Common myeloid progenitor, CD34-positive (primary cell): ENCODE results near the gene RNF141.

Experiments
- CTCF ChIA-PET: fragments of 350-600 bp; sonication (Branson Sonifier 250); formaldehyde crosslinking; loops from one replicate; lab custom pipeline; 2021; ENCODE audit warnings: antibody characterized with exemption; lab: Charles Lee
- POLR2A ChIA-PET: fragments of 350-600 bp; sonication (Branson Sonifier 250); formaldehyde crosslinking; loops from one replicate; lab custom pipeline; 2021; ENCODE audit warnings: antibody characterized with exemption; lab: Charles Lee
- DNase-seq, 3 donors: peaks; one replicate each; pipeline versions ENCODE4 v3.0.0 to v3.0.0-alpha.2; 2013
- H3K27ac ChIP-seq, 2 experiments: 1 replicate in 1 of 2; 2 replicates in 1 of 2; pipeline ENCODE4 v1.7.0; 2013; ENCODE audit warnings: inconsistent platforms in 2 of 2, low read length in 2 of 2, mild to moderate bottlenecking in 2 of 2, low read depth in 1 of 2, moderate library complexity in 1 of 2; ENCODE audit not compliant: severe bottlenecking in 2 of 2, insufficient read depth in 1 of 2, poor library complexity in 1 of 2
- H3K27me3 ChIP-seq, 5 experiments: replicated peaks in 2 of 5; 1 replicate in 3 of 5; 2 replicates in 2 of 5; pipeline versions ENCODE4 v1.6.1 to v1.7.0; 2013; ENCODE audit warnings: low read length in 4 of 5, mild to moderate bottlenecking in 2 of 5, moderate library complexity in 2 of 5, inconsistent platforms in 1 of 5; ENCODE audit not compliant: insufficient read depth in 5 of 5, control insufficient read depth in 4 of 5
- H3K36me3 ChIP-seq, 4 experiments: 1 replicate in 2 of 4; 2 replicates in 2 of 4; pipeline versions ENCODE4 v1.6.1 to v1.7.0; 2013; ENCODE audit warnings: low read length in 3 of 4, control low read depth in 1 of 4, mild to moderate bottlenecking in 1 of 4; ENCODE audit not compliant: control insufficient read depth in 4 of 4, insufficient read depth in 4 of 4
- H3K4me1 ChIP-seq, 4 experiments: 1 replicate in 3 of 4; 2 replicates in 1 of 4; pipeline versions ENCODE4 v1.6.1 to v1.7.1; 2013; ENCODE audit warnings: low read length in 3 of 4, mild to moderate bottlenecking in 3 of 4, control low read depth in 1 of 4, inconsistent platforms in 1 of 4, moderate library complexity in 1 of 4; ENCODE audit not compliant: control insufficient read depth in 4 of 4, insufficient read depth in 4 of 4; ENCODE audit errors: control extremely low read depth in 1 of 4
- H3K4me3 ChIP-seq, 7 experiments: 1 replicate in 4 of 7; 2 replicates in 3 of 7; pipeline versions ENCODE4 v1.5.1 to v1.7.0; 2013; ENCODE audit warnings: mild to moderate bottlenecking in 7 of 7, low read length in 6 of 7, moderate library complexity in 6 of 7, inconsistent platforms in 2 of 7, low read depth in 2 of 7, control low read depth in 1 of 7; ENCODE audit not compliant: insufficient read depth in 4 of 7, control insufficient read depth in 1 of 7; ENCODE audit errors: extremely low read depth in 1 of 7
- H3K9me3 ChIP-seq, 5 experiments: 1 replicate in 4 of 5; 2 replicates in 1 of 5; pipeline versions ENCODE4 v1.6.1 to v1.7.1; 2013; ENCODE audit warnings: low read length in 4 of 5, mild to moderate bottlenecking in 2 of 5, inconsistent platforms in 1 of 5, low read depth in 1 of 5, moderate library complexity in 1 of 5; ENCODE audit not compliant: control insufficient read depth in 4 of 5, insufficient read depth in 2 of 5; ENCODE audit errors: control extremely low read depth in 1 of 5
- WGBS: methylation state at CpG from one replicate; pipeline ENCODE4 v1.1.5; 2013; ENCODE audit not compliant: insufficient coverage; 5-methylcytosine and 5-hydroxymethylcytosine counted together

RNF141 gene

DNA sequence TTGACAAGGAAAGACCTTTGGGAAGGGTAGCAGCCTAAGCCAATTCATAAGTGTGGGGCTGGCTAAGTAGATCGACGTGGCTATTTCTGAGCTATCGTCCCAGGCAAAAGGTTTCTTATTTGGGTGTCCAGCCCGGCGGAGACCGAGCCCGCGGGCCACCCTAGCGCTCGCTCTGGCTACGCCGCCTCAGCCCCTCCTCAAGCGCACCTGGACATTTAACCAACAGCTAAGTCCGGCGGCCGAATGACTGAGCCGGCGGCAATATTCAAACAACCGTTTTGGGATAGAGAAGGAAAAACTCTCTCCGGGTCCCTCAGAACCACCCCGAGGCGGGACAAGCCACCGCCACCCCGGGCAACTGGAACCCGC lies 457 bp downstream of the RNF141 start:
- peaks cover 0 to 2% (median 0%) of the 10 kb centered on the region in 4 experiments for H3K36me3 ChIP-seq
- WGBS, result under 1% methylated on average over 16 of the region's 25 CpGs
- H3K27me3 ChIP-seq, result no peaks in the 10 kb centered on the region
- peak overlapping the region; percentile 75 to 94 (median 87) for H3K4me3 ChIP-seq
- DNase-seq, result no peak
- H3K9me3 ChIP-seq, result peaks cover 0 to 11% (median 3%) of the 10 kb centered on the region in 5 experiments
- peak overlapping the region; percentile 66 to 87 for H3K27ac ChIP-seq
- H3K4me1 ChIP-seq, result peaks cover 18 to 39% (median 27%) of the 10 kb centered on the region in 4 experiments
- CTCF ChIA-PET, result interaction anchor here (0.7 to 4.0 kb wide), 38 partner anchors 10 to 200 kb away, joined by 3 to 15 read pairs (median 4); partner anchors contain the start of gene LYVE1
- POLR2A ChIA-PET, result no interaction called here

DNA sequence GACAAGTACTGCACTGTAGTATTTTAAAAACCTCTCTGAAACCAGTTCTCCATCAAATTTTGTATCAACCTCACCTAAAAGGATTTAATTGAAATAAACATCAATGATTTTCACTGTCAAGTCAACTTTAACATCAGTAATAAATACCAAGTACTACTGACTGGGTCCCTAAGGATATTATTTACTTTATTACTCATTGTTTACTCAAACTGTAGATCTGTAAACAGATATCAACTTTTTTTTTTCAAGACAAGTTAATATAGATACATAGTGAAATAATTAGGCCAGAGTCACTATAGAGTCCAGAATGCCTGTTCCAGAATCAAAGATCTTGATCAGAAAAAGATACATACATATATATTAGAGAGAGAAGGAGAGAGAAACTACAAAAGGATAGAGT lies 1.6 kb downstream of the RNF141 start:
- Histone ChIP-seq H3K27ac (no peak overlapping the region), H3K9me3 (peaks cover 0 to 8% (median 2%) of the 10 kb centered on the region in 5 experiments), H3K27me3 (no peaks in the 10 kb centered on the region), H3K4me3 (no peak overlapping the region), H3K36me3 (peaks cover 0 to 2% (median 0%) of the 10 kb centered on the region in 4 experiments), H3K4me1 (peaks cover 16 to 35% (median 24%) of the 10 kb centered on the region in 4 experiments)
- DNase-seq, result no peak
- CTCF ChIA-PET, result interaction anchor here (1.9 to 4.0 kb wide), 3 partner anchors 9 to 101 kb away, joined by 4 to 15 read pairs (median 13); no protein-coding TSS in a partner anchor
- POLR2A ChIA-PET, result no interaction called here

DNA sequence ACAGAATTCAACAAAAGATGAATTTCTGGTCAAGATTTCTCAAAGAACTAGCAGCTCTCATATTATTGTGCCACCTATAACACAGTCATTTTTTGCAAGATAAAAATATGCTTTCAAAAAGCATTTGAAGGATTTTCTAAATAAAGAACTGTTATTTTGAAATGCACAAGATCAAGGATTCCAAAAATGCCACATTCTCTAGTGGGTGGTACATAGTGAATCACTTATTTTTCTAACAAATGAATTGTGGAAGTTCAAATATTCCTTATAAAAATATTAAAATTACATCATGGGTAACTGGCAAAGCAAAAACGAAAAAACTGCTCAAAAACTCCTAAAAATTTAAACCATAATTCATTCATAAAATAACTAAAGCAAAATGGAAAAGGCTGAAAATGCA lies 2.1 kb downstream of the RNF141 start:
- ChIA-PET CTCF (interaction anchor here (1.0 kb wide), 1 partner anchor 198 kb away, joined by 3 read pairs; no protein-coding TSS in a partner anchor), POLR2A (no interaction called here)
- no CpG with 5 or more reads among the region's 1 CpG for WGBS
- H3K4me1 ChIP-seq, result peaks cover 13 to 38% (median 26%) of the 10 kb centered on the region in 4 experiments
- H3K4me3 ChIP-seq, result no peak overlapping the region
- H3K27ac ChIP-seq, result no peak overlapping the region
- no peak for DNase-seq
- H3K36me3 ChIP-seq, result peaks cover 0 to 2% (median 0%) of the 10 kb centered on the region in 4 experiments
- no peaks in the 10 kb centered on the region for H3K27me3 ChIP-seq
- peaks cover 0 to 4% (median 0%) of the 10 kb centered on the region in 5 experiments for H3K9me3 ChIP-seq

DNA sequence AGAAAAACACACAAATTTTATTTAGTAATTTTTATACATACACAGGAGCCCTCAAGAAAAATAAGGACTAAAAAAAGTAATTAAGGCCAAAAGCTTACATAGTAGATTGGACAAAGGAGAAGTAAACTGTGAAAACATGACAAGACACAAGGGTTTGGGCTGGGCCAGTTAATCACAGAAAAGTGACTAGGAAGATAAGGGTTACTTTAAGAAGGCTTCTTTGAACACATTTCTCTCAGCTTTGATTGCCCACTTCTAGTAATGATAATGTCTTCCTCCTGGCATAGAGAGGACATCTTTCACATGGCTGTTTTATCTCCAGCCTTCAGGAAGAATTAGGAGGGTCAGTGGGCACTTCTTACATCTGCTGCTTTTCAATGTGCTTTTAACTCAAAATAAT lies 3.4 kb downstream of the RNF141 start:
- DNase-seq, result no peak
- Histone ChIP-seq H3K27me3 (no peaks in the 10 kb centered on the region), H3K4me3 (no peak overlapping the region), H3K36me3 (peaks cover 2 to 6% (median 4%) of the 10 kb centered on the region in 4 experiments), H3K27ac (no peak overlapping the region), H3K4me1 (peaks cover 13 to 38% (median 26%) of the 10 kb centered on the region in 4 experiments), H3K9me3 (no peaks in the 10 kb centered on the region)
- ChIA-PET POLR2A (no interaction called here), CTCF (interaction anchor here (0.7 to 1.0 kb wide), 2 partner anchors 11 to 38 kb away, joined by 3 read pairs; no protein-coding TSS in a partner anchor)

DNA sequence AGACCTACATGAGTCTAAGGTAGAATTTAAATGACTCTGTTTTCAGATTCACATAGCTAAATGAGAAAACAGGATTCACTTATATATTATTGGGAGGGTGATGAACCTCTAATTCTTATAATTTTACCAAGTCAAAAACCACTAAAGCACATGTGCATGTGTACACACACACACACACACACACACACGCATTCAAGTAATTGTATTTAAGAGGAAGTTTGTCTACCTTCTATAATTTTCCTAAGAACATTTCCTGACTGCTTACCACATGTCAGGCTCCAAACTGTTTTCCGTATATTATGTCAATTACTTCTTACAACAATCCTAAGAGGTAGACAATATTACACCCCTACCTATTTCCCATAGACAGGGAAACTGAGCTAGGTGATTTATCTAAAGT lies 6.7 kb downstream of the RNF141 start:
- H3K9me3 ChIP-seq, result no peaks in the 10 kb centered on the region
- no peak overlapping the region for H3K4me3 ChIP-seq
- POLR2A ChIA-PET, result interaction anchor here (0.5 kb wide), 1 partner anchor 1882 kb away, joined by 3 read pairs; no protein-coding TSS in a partner anchor
- DNase-seq, result peak in 2 of 3 donors; percentile 78 to 87
- no peak overlapping the region for H3K27ac ChIP-seq
- no CpG with 5 or more reads among the region's 2 CpGs for WGBS
- no peaks in the 10 kb centered on the region for H3K27me3 ChIP-seq
- CTCF ChIA-PET, result interaction anchor here (0.8 to 3.9 kb wide), 9 partner anchors 10 to 202 kb away, joined by 3 to 17 read pairs (median 3); no protein-coding TSS in a partner anchor
- peaks cover 10 to 24% (median 13%) of the 10 kb centered on the region in 4 experiments for H3K36me3 ChIP-seq
- H3K4me1 ChIP-seq, result peaks cover 6 to 26% (median 14%) of the 10 kb centered on the region in 4 experiments

DNA sequence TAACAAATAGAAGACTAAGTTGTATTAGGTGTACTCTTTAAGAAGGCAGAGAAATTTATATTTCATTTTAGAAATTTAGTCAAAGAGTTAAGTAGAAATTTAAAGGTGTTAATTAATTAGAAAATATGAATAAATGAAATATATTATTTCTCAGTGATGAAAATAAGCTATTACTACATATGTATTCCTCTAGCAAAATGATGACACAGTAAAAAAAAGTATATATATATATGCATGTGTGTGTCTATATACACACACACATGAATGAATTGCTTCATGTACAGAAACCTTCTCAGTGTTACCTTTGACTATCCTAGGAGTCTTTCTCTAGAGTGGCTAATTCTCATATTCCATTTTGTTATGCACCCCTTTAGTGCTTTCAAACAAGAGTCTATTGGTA lies 7.7 kb downstream of the RNF141 start:
- ChIA-PET POLR2A (no interaction called here), CTCF (interaction anchor here (0.8 to 3.9 kb wide), 5 partner anchors 8 to 256 kb away, joined by 3 to 17 read pairs (median 3); no protein-coding TSS in a partner anchor)
- Histone ChIP-seq H3K36me3 (peaks cover 15 to 31% (median 20%) of the 10 kb centered on the region in 4 experiments), H3K4me1 (peaks cover 6 to 26% (median 14%) of the 10 kb centered on the region in 4 experiments), H3K4me3 (no peak overlapping the region), H3K9me3 (no peaks in the 10 kb centered on the region), H3K27ac (no peak overlapping the region), H3K27me3 (no peaks in the 10 kb centered on the region)
- no peak for DNase-seq

DNA sequence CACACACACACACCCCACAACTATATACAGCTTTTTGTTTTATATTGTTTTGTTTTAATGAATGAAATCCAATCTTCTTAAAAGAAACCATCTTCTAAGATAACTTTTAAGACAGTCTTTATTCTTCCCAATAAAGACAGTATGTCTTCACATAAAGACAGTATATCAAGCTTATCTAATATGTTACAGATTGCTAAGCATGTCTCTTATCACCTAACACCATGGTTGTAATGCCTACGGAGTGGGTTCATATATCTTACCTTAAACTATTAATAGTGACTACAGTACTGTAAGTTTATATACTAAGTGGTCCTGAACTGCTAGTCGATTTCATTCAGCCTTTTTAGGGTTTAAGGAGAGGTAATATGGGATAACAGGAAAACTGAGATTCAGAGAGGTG lies 8.5 kb downstream of the RNF141 start:
- ChIA-PET CTCF (interaction anchor here (0.8 to 3.9 kb wide), 3 partner anchors 9 to 204 kb away, joined by 3 to 14 read pairs (median 3); no protein-coding TSS in a partner anchor), POLR2A (interaction anchor here (0.5 kb wide), 1 partner anchor 309 kb away, joined by 3 read pairs; no protein-coding TSS in a partner anchor)
- no peaks in the 10 kb centered on the region for H3K9me3 ChIP-seq
- H3K27me3 ChIP-seq, result no peaks in the 10 kb centered on the region
- WGBS, result 100% methylated on average over 1 of the region's 2 CpGs
- no peak overlapping the region for H3K4me3 ChIP-seq
- peaks cover 6 to 26% (median 14%) of the 10 kb centered on the region in 4 experiments for H3K4me1 ChIP-seq
- no peak for DNase-seq
- H3K36me3 ChIP-seq, result peaks cover 13 to 34% (median 20%) of the 10 kb centered on the region in 4 experiments
- H3K27ac ChIP-seq, result no peak overlapping the region
